ENCODE data around the gene MUSTN1.
A peak's percentile ranks its signal among the peaks of the same experiment; 100 is the strongest.

MUSTN1 gene

DNA sequence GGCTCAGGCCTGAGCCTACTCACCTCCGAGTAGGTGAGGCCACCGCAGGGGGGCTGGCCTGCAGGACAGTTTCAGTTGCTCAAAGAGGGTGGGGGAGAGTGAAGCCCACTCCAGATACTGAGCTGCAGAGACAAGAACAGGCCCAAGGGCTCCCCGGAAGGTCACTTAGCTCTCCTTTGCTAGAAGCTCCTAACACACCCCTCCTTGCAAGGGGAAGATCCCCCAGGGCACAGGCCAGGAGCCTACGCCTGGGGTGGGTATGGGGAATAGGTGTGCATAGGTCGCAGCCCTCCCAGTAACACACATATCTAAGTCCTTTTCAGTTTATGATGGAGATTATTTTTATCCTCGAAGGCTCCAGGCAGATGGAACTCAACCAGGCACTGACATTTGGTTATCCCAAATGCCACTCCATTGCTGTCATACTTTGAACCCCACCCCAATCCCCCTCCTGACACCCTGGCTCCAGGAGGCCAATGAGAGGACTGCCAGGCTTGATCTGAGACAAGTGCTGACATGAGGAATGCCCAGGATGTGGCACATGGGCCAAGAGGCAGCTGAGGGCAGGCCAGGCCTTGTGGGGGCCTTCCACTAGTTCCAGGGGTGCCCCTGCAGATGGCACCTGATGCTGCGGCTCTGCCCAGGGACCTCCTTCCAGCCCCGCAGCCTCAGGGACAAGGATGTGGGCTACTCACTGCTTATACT is 1.1 kb upstream of the MUSTN1 start:
- no peak for DNase-seq (ENCODE audit: low read depth, low spot score)

DNA sequence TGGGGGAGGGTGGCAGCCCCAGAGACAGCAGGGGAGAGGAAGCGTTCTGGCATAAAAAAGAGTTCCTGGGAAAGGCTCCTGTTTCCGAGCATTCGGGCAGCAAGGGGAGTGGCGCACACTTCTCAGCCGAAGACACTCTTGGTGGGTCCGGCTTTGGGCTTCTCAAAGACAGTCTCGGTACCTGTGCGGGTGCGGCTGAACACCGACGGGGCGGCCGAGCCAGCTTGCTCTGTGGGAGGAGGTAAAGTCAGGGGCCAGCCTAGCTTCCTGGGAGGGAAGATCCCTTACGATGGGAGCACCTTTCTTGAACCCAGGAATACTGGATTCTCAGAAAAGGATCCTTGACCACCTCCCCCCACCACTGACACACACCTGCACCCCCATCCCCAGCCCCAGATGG is 1.6 kb downstream of the MUSTN1 start:
- no peak for DNase-seq (ENCODE audit: low read depth, low spot score)

DNA sequence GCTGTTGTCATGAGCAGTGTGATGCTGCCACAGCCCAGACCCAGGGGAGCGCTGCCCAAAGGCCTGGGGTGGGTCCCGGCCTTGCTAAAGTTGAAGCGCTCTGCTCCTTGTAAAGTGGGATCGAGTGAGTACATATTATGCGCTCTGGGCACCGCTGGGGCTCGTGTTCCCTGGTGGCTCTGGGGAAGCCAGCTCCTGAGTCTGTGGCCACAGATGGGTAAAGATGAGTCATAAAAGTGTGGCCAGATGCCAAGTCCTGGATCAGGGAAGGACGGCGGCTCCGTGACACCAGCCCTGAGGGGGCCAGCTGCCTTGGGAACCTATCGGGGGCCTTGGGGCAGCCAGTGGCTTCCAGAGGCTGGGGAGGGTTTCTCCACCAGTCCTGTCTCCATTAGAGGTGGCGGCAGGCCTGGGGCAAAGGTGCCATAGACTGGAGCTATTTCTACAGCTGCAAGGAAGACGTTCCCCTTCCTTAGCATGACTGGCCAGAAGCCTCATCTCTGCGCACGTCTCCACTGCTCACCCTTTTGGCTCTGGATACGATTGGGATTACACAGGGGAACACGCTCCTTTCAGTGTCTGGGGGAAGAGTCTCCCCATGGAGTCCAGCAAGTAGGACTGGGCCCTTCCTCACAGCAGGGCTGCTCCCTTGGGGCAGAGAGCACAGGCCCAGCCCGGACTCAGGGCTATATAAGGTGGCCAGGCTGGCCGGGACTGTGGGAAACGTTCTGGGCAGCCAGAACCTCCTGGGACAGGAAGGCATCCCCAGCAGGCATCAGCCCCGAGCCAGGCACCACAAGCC is 3.1 kb downstream of the MUSTN1 start:
- peak; percentile 91 for DNase-seq (ENCODE audit: low read depth, low spot score)

DNA sequence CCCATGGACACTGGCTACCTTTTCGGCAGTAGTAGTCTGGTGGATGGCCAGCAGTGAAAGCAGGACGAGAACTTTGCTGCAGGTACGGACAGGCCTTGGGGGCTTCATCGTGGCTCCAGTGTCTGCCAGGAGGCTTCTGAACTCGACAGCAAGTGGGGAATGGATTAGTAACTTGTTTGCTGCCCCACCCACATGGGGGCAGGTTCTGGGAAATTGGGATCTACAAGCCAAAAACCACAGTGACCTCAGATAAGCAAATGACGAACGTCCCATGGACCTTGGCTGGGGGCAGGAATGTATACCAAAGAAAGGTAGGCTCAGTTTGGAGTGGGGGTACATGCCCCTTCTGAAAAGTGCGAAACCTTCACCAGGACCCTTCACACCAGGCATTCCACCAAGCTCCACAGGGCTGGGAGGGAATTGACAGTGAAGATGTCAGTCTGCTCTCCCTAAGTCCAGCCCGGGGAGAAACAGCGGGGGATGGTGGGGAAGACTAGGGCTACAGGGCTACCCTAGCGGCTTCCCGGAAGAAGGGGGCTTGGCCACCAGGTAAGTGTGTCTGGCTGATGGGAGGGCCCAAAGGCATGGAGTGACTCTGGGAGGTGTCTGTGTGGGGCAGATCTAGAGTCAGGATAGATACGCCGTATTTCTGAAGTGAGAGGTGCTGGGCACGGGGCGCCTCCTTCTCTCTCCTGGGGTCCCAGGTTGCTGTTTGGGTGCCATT is 4.1 kb downstream of the MUSTN1 start, which contains the start of gene ITIH4:
Gene ITIH4, minus strand, starts transcription at position 138 of the 724 bp plus-strand sequence. Its CDS starts 30 bp downstream, at position 108.
- peak; percentile 44 for DNase-seq (ENCODE audit: low read depth, low spot score)

DNA sequence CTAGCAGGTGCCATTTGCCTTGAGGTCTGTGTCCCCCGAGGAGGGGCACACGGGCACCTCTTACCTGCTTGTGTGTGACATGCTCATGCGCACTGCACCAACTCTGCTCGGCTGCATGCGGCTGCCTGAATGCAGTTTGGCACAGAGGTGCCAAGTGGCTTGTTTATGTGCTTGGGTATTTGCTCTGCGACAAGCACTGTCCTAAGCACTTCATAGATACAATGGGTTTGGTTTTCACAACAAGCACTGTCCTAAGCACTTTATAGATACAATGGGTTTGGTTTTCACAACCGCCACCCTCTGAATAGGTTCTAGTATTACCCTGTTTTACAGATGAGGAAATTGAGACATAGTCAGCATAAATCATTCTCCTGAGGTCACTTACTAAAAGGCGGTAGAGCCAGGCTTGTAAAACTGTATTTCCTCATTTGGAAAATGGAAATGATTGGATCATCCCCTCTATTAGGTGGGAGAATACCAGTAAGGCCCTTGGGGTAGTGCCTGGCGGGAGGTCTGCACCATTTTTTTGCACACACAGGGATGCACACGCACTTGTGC is 4.8 kb downstream of the MUSTN1 start:
- no peak for DNase-seq (ENCODE audit: low read depth, low spot score)

DNA sequence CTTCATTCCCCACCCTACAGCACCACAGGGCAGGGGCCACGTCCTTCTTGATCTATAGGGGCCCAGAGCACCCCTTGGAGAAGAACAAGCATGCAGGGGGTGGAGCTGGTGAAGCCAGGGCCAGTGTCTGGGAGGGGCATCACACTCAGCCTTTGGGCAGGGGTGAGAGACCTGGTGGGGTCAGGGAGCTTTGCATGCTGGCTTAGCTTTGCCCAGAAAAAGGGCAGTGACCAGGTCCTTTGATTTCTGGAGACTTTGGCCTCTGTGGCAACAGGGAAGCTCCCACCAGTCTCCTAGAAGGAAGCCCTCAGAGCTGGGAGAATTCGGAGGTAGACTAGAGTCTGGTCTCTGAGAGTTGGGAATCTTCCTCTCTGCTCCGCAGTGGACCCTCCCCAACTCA is 5.3 kb downstream of the MUSTN1 start:
- DNase-seq (ENCODE audit: low read depth, low spot score): no peak

DNA sequence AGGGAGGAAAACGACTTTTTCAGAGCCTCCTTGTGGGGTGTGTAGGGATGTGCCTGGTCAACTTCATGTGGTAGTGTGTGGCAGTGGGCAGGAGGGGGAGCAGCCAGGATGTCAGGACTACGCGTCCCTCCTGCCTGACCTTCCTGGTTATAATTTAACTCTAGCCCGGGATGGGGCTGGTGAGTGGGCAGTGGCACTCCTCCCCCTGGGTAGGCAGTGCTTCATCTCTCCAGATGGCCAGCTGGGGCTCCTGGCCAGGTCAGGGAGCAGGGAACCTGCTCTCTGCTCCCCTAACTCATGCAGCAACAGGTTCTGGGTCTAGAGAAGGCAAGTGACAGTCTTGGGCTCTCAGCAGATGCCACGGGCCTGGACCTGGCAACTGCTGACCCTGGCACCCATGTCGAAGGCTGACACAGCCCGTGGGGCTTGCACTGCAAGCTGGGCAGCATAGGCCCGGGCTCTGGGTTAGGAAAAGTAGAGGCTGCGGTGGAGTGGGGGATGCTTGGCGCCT is 6.9 kb downstream of the MUSTN1 start:
- no peak for DNase-seq (ENCODE audit: low read depth, low spot score)

DNA sequence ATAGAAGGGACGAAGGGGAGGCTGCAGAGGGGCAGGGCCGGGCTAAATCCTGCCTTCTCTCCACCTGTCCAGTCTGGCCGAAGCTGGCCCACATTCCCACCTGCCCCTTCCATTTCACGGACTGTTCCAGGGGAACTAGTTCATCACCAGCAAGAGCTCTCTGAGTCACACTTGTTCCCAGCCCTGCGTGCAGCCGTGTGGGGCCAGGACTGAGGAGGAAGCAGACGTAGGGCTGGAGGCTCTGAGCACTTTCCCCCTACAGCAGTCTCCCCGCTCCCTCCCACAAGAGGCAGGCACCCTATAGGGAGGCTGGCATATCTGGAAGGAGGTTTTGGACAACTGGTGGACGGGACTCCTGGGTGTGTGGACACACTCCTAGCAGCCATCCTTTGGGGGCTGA is 7.4 kb downstream of the MUSTN1 start:
- DNase-seq (ENCODE audit: low read depth, low spot score): peak; percentile 30

DNA sequence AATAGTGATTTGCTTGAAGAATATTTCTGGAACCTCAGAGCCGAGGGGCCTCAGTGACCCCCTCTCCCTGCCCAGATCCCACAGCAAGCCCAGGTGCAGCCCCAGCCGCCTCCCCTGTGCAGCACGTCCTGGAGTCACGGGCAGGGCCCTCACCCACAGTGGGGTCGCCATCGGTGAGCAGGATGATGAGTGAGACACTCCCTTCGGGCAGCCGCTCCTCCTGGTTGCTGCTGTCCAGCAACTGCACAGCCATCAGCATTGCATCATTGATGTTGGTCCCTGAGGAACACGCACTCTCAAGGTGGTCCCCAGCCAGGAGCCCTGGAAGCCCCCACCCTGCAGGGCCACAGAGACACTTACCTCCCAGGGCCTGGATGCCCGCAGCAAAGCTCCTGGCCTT is 10.8 kb downstream of the MUSTN1 start:
- no peak for DNase-seq (ENCODE audit: low read depth, low spot score)

DNA sequence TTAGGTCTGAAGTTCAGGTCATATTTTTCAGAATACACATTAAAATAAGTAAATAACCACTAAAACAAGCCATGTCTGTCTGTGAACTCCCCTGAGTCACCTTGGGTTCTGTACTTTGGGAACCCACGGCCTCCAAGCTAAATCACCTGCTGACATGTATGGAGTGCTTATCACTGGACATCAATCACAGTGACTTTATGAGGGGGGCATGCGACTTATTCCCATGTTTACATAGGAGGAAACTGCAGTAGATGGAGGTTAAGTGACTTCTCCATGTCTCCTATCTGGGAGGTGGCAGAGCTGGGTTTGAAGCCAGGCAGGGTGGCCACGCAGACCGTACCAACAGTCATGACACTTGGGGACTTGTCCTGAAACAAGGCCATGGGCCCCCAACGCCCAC is 12.5 kb downstream of the MUSTN1 start:
- DNase-seq (ENCODE audit: low read depth, low spot score): no peak

DNA sequence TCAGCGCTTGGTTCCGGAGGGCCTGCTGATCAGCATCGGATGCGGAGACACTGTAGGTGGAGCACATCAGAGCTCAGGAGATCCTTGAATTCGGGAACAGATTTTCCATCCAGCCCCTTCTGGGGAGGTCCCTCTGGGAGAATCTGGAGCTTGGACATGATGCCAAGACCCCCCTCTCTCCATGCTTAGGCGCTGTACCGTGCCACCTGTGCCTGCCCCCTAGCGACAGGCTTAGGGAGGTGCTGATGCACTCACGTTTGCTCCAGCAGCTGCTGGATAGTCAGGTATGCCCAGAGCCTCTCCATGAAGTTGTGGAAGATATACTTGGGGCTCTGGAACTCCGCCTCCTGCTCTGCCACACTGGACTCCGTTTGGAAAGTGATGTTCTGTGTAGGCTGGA is 14.1 kb downstream of the MUSTN1 start:
- DNase-seq (ENCODE audit: low read depth, low spot score): peak; percentile 33

DNA sequence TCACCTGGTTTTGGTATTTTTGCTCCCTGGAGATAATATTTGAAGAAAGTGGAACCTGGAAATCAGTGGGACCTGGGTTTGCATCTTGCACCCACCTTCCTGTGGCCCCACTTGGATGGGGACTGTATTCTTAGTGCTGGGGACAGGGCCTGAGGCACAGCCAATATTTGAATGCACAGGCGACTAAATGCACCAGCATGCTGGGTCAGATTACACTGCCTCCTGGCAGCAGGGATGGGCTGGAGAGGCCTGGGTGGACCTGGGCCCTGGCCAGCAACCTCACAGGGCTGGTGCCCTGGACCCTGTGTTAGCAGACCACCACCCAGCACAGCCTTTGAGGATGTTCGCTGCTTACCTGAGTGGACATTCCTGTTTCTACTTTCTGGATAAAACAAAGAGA is 14.9 kb downstream of the MUSTN1 start:
- no peak for DNase-seq (ENCODE audit: low read depth, low spot score)

DNA sequence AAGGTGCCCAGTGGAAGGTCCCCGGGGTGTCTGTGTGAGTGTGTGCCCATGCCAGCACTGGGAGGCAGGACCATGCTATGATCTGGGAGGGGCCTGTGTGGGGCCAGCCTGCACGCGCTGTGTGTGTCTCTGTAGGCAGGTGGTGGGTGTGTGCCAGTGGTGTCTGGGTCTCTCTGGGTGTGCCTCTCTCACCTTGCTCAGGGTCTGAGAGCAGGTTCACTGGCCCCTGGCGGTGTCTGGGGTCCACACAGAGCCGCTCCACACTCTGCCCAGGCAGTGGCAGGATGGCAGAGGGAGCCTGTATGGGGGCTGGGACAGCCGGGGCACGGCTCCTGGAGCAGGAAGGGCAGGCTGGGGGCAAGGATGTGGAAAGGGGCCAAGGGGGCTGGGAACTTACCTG is 17.0 kb downstream of the MUSTN1 start:
- DNase-seq (ENCODE audit: low read depth, low spot score): no peak

DNA sequence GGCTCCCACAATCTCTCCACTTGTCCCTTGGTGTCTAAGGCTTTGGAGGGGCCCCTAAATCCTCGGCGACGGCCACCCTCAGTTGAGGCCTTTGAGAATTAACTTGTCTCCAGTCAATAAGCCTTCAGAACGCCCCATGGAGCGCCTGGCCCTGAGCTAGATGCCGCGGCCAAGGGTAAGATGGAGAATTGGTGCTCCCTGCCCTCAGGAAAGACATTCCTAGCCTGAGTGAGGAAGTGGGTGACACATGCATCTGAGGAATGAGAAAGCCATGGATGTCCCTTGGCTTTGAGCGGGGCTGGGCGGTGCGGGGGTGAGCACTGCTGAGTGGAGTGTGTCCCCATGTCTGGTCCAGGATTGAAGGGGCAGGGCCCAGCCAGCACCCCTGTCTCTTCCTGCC is 17.6 kb downstream of the MUSTN1 start:
- DNase-seq (ENCODE audit: low read depth, low spot score): no peak

DNA sequence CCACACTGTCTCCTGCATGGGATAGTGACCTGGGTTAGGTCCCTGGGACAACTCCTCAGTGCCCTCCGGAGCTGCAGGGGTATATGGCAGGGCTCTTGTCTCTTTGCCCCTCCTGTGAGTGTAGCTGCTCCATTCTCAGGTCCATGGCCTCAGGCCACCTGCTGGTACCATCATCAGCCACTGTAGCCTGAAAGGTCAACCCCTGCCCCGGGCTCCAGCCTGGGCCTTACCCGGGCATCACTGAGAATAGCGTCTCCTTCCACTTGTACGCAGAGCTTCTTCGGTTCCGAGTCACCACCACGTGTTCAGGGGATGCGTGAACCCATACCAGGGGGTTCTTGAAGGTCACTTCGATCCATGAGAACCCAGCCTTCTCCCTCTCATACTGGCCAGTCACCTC is 18.2 kb downstream of the MUSTN1 start:
- DNase-seq (ENCODE audit: low read depth, low spot score): no peak

DNA sequence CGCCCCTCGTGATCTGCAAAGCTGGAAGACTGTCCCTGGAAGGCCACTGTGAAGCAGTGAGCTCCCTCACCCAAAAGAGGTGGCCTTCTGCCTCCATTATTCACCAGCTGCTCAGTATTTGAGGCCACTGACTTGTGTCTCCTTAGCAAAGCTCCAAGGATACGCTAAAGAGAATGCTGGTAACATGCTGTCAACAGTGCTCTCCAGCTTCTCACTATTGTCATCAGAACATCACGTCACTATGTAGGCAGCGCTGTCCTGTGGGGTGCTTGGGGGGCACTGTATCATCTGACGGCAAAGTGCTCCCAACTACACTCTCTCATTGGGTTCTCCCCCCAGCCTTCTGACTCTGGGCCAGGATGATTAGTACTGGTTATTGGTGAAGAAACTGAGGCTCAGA is 18.6 kb downstream of the MUSTN1 start:
- no peak for DNase-seq (ENCODE audit: low read depth, low spot score)

DNA sequence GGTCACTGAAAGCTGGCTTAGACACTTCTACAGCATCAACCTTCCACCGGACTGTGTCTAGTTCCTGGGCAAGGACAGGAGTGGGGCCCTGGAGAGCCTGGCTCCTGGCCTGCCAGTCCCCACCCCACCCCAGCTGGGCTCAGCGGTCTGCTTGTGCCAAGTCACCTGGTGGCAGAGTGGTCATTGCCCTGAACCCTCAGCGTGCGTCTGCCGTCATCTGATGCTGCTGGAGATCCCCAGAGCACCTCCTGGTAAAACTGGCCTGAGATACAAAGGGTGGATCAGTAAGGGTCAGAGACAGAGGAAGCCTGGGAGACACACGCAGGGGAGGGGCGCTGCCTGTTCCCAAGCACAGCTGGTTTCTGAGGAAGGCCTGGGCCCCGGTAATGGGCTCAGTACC is 21.0 kb downstream of the MUSTN1 start:
- DNase-seq (ENCODE audit: low read depth, low spot score): no peak

DNA sequence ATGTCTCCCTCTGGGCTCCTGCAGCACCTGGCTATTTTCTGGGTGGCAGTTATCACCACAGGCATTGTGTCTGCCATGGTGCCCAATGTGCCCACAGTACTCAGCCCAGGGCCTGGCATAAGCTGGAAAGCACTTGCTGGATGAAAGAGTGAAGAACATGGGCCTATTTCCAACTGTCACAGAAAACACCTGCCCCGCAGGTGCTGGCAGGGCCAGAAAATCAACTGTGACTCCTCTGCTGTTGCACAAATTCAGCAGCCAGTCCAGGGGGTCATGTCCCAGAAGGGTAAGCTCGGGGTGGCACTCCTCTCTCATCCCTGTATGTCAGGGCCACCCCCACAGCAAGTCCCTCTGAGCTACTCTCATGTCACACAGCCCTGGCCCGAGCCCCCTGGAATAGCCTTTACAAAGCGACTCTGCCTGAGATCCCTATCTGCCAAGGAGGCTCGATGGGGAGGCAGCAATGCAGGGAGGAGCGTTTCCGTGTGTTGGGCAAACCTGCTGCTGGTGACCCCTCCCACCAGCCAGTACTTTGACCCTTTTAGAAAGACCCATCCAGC is 23.3 kb downstream of the MUSTN1 start:
- no peak for DNase-seq (ENCODE audit: low read depth, low spot score)

DNA sequence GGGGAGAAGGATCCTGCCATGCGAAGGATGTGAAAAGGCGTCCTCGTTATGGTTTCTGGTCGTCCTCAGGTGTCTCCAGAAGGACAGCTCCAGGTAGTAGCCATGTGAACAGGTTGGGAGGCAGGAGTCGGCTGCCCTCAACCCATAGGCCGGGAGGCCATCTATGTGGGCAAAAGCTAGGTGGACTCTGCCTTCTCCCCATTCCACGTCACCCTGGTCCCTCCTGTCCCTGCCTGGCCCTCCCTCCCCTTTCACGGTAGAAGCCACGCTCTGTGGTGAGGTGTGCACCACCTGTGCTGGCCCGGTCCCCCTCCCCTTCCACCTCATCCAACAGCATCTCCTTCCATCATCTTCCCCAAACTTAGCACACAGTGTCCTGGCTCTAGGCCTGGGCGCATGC is 23.9 kb downstream of the MUSTN1 start:
- no peak for DNase-seq (ENCODE audit: low read depth, low spot score)

DNA sequence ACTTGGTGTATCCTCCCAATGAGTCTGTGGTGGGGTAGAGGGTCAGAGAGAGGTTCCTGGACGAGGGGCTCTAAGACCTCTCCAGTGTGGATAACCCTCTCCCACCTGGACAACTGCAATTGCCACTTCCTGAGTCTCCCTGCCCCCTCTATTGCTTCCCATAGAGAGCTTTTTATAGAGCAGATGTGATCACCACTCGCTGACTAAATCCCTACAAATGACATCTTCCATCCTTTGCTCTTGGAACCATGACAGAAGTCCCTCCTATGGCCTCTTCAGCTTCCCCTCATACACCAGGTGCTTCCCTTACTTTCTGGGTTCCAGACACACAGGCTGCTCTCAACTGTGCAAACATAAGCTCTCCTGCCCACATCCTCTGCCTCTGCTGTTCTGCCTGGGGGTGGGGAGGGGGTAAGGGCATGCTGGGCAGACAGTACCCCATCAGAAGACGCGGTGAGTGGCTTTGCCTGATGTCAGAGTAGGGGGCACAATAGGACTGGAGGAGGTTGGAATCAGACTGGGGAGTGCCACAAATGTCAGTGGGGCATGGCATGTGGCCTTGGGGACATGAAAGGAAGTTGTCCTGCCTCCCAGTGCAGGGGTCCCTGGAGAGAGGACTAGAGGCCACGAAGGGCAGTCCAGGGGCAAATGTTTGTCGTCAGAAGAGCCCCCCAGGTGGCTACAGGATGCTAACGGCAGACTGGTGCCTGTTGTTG is 25.0 kb downstream of the MUSTN1 start:
- no peak for DNase-seq (ENCODE audit: low read depth, low spot score)

DNA sequence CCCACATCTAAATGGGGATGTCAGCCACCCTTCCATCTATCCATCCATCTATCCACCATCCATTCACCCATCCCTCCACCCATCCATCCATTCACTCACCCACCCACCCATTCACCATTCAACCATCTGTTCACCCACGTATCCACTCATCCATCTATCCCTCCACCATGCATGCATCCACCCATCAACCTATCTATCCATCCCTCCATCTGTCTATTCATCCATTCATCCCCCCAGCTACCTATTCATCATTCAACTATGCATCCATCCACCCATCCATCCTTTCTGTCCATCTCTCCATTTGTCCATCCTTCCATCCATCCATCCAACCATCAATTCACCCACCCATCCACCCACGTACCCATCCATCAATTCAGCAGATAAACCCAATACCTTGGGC is 25.7 kb downstream of the MUSTN1 start:
- DNase-seq (ENCODE audit: low read depth, low spot score): no peak
